Prostate gland (tissue), 2 donors: ENCODE data around the gene DHX32.

ENCODE experiments used
- POLR2AphosphoS5 ChIP-seq: sonication (generic); formaldehyde crosslinking; IDR thresholded peaks from one replicate; pipeline ENCODE4 v1.6.1; 2017; ENCODE audit warnings: antibody characterized with exemption
- TF ChIP-seq, protein P1 (sequence below), 4 experiments: fragments of 200-600 bp in 2 of 4; fragments of 450-650 bp in 2 of 4; sonication (generic) in 2 of 4; IDR thresholded peaks; 1 replicate in 3 of 4; 2 replicates in 1 of 4; pipeline ENCODE4 v1.5.1; 2016 to 2019; ENCODE audit warnings: antibody characterized with exemption in 4 of 4, mild to moderate bottlenecking in 2 of 4, moderate library complexity in 2 of 4

DNA sequence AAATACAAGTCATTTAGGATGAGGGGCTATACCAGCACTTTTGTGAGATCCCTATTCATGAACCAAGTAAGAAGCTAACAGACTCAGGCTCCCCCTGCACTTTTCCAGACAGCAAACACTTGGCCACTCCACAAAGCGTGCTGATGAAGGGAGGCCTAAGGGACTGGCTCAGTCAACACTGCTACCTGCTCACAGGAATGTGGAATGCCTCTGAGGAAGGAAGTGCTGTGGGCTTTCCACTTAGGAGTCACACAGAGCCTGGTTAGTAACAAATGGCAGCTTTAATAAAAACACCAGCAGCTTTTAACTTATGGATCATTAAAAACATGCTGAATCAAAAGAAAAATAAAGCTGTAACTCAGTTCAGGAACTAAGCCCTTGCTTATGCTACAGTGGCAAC, 73.0 kb downstream of the DHX32 start:
- TF ChIP-seq, protein P1, sequence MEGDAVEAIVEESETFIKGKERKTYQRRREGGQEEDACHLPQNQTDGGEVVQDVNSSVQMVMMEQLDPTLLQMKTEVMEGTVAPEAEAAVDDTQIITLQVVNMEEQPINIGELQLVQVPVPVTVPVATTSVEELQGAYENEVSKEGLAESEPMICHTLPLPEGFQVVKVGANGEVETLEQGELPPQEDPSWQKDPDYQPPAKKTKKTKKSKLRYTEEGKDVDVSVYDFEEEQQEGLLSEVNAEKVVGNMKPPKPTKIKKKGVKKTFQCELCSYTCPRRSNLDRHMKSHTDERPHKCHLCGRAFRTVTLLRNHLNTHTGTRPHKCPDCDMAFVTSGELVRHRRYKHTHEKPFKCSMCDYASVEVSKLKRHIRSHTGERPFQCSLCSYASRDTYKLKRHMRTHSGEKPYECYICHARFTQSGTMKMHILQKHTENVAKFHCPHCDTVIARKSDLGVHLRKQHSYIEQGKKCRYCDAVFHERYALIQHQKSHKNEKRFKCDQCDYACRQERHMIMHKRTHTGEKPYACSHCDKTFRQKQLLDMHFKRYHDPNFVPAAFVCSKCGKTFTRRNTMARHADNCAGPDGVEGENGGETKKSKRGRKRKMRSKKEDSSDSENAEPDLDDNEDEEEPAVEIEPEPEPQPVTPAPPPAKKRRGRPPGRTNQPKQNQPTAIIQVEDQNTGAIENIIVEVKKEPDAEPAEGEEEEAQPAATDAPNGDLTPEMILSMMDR (IDR thresholded peaks at IDR 0.05), result no peak
- TF ChIP-seq POLR2AphosphoS5, result no peak
